HepG2 (cell line): ENCODE results near the gene MB.

Source experiments
- CHD2 ChIP-seq: IDR thresholded peaks from 2 replicates; pipeline ENCODE4 v1.6.1; 2011; ENCODE audit warnings: low read depth, low read length, improper control_type of control experiment
- E2F1 ChIP-seq: sonication (generic); formaldehyde crosslinking; IDR thresholded peaks from 2 replicates; pipeline ENCODE4 v1.5.0; 2020; ENCODE audit warnings: missing genetic modification reagents
- ERF ChIP-seq: IDR thresholded peaks from 2 replicates; pipeline ENCODE4 v1.6.1; 2018; ENCODE audit warnings: missing biosample characterization, missing genetic modification reagents
- EZH2 ChIP-seq: conservative IDR thresholded peaks from 2 replicates; pipeline ENCODE4 v1.6.1; 2012; ENCODE audit warnings: mild to moderate bottlenecking, low read depth, low read length, moderate library complexity
- FOXM1 ChIP-seq: sonication (generic); formaldehyde crosslinking; IDR thresholded peaks from 2 replicates; pipeline ENCODE4 v1.5.0; 2020; ENCODE audit warnings: missing genetic modification reagents
- JARID2 ChIP-seq: sonication (generic); formaldehyde crosslinking; IDR thresholded peaks from 2 replicates; pipeline ENCODE4 v1.8.1; 2023; ENCODE audit warnings: missing genetic modification reagents, inconsistent platforms; ENCODE audit not compliant: insufficient replicate concordance
- NFYC ChIP-seq: IDR thresholded peaks from 2 replicates; pipeline ENCODE4 v1.6.1; 2016; ENCODE audit warnings: missing genetic modification reagents, missing compliant biosample characterization
- SMC3 ChIP-seq: IDR thresholded peaks from 2 replicates; pipeline ENCODE4 v1.6.1; 2011; ENCODE audit warnings: low read length, improper control_type of control experiment
- TBP ChIP-seq: sonication (generic); formaldehyde crosslinking; IDR thresholded peaks from 2 replicates; pipeline ENCODE4 v1.5.0; 2020; ENCODE audit warnings: missing genetic modification reagents
- TFAP4 ChIP-seq: sonication (generic); IDR thresholded peaks from 2 replicates; pipeline ENCODE4 v1.6.1; 2016; ENCODE audit warnings: low read depth, borderline replicate concordance
- ZNF280D ChIP-seq: sonication (generic); formaldehyde crosslinking; IDR thresholded peaks from 2 replicates; pipeline ENCODE4 v1.5.1; 2020; ENCODE audit warnings: mild to moderate bottlenecking, missing genetic modification reagents
- ZSCAN29 ChIP-seq: sonication (generic); formaldehyde crosslinking; conservative IDR thresholded peaks from 2 replicates; pipeline ENCODE4 v1.4.0; 2020; ENCODE audit warnings: mild to moderate bottlenecking, missing genetic modification reagents
- TF ChIP-seq, protein P1 (sequence below): sonication (generic); formaldehyde crosslinking; IDR thresholded peaks from 2 replicates; pipeline ENCODE4 v1.5.0; 2020; ENCODE audit warnings: mild to moderate bottlenecking, missing genetic modification reagents, moderate library complexity

GRCh38 chr22:35558031-35558430 lies 59.1 kb downstream of the MB start:
- TF ChIP-seq TFAP4 = no peak
- TF ChIP-seq ZNF280D (CRISPR knock-in tag) = no peak
- no peak for TF ChIP-seq EZH2
- TF ChIP-seq ERF (CRISPR knock-in tag) = no peak
- no peak for TF ChIP-seq JARID2 (CRISPR knock-in tag)
- no peak for TF ChIP-seq SMC3
- TF ChIP-seq, protein P1, sequence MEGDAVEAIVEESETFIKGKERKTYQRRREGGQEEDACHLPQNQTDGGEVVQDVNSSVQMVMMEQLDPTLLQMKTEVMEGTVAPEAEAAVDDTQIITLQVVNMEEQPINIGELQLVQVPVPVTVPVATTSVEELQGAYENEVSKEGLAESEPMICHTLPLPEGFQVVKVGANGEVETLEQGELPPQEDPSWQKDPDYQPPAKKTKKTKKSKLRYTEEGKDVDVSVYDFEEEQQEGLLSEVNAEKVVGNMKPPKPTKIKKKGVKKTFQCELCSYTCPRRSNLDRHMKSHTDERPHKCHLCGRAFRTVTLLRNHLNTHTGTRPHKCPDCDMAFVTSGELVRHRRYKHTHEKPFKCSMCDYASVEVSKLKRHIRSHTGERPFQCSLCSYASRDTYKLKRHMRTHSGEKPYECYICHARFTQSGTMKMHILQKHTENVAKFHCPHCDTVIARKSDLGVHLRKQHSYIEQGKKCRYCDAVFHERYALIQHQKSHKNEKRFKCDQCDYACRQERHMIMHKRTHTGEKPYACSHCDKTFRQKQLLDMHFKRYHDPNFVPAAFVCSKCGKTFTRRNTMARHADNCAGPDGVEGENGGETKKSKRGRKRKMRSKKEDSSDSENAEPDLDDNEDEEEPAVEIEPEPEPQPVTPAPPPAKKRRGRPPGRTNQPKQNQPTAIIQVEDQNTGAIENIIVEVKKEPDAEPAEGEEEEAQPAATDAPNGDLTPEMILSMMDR (CRISPR knock-in tag) = no peak
- no peak for TF ChIP-seq FOXM1 (CRISPR knock-in tag)
- TF ChIP-seq ZSCAN29 (CRISPR knock-in tag) = no peak
- TF ChIP-seq TBP (CRISPR knock-in tag) = no peak
- no peak for TF ChIP-seq E2F1 (CRISPR knock-in tag)
- no peak for TF ChIP-seq CHD2
- no peak for TF ChIP-seq NFYC (CRISPR knock-in tag)
